Subcutaneous adipose tissue (tissue), 4 donors: ENCODE results near the gene ARTN. TPM values are rescaled to one million over a fixed set of nuclear protein-coding genes. Genes with fewer than 3 reads are reported as not detected.

Experiments used
- CTCF ChIP-seq: fragments of 450-650 bp; IDR thresholded peaks from one replicate; pipeline ENCODE4 v1.5.1; 2016; ENCODE audit warnings: low read depth, mild to moderate bottlenecking, control low read depth, antibody characterized with exemption, moderate library complexity
- total RNA-seq, 4 donors: library from RNA; depleted of rRNA; stranded (reverse); fragments of >200 nt; gene quantifications; one replicate each; pipeline ENCODE4 v1.1.0, GENCODE V29; 2016

ARTN gene
- total RNA-seq, 4 donors from 2014 or later: 0.68 to 0.88 TPM; not detected in 2

GRCh38 chr1:43925846-43926245, 7.8 kb upstream of the ARTN start:
- no peak for TF ChIP-seq CTCF

- no peak for TF ChIP-seq CTCF
These were observed 3.2 kb upstream of the ARTN start for GRCh38 chr1:43930168-43930948.

- no peak for TF ChIP-seq CTCF
These were observed 2.7 kb upstream of the ARTN start for GRCh38 chr1:43930949-43931275.

DNA sequence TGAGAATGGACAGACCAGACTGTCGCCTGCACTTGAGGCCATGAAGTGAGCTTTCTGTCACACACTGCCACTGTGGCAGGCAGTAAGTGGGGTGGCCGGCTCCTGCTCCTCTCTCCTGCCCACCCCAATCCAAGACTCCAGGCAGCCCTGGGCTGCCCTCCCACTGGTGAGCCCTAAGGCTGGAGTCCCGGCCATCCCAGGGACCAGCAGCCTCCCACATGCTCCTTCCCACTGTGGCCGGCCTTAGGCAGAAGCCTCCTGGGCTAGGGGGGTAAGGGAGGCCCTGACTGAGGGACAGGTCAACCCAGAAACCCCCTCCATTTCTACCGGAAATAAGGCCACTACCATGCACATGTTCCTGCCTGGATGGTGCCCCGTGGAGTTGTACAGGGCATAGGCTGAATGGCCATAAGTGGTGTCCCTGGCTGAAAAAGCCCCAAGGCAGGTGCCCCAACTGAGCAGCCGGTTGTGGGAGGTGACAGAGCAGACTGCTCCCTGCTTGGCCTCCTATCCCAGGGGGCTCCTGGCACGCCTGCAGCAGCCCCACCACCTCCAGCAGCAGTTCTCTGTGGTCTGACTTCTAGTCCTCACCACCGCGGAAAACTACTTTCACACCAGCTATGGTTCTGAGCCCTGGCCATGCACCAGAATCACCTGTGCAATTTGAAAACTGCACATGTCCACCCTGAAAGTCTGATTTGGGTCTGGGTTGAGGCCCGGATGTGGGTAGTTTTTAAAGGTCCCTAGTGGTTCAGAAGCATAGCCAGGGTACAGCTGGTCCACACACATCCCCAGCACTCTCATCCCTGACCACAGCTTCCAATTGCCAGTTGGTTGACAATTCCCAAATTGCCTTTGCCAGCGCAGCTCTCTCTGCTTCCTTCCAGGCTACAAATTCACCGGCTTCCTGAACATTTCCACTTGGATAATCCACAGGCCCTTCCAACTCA, 1.6 kb upstream of the ARTN start:
- TF ChIP-seq CTCF: no peak

- no peak for TF ChIP-seq CTCF
These were observed 715 bp upstream of the ARTN start for GRCh38 chr1:43932786-43933385.

- no peak for TF ChIP-seq CTCF
These were observed 742 bp downstream of the ARTN start for GRCh38 chr1:43934101-43934985.
